HepG2 (cell line): ENCODE measurements around the gene NEK11. TPM values are rescaled to one million over a fixed set of nuclear protein-coding genes. Genes with fewer than 3 reads are reported as not detected.

Source experiments
- ATAC-seq: fragments of 200-7000 bp; cut with Tn5 transposase; 3 replicates; pipeline ENCODE4 v1.9.1; 2020; ENCODE audit warnings: mild to moderate bottlenecking, moderate library complexity
- BruUV-seq: library from RNA; stranded (reverse); fragments of 400-500 nt; replicated peaks from 2 replicates; lab custom pipeline; 2021; lab: Mats Ljungman, UMichigan
- CTCF ChIA-PET: fragments of 300-600 bp; formaldehyde crosslinking; extraction: SDS; loops from one replicate; lab custom pipeline; 2021; ENCODE audit warnings: low total read pairs, inconsistent platforms, low intra/inter-chr PET ratio; lab: Yijun Ruan, JAX
- POLR2A ChIA-PET: fragments of 350-600 bp; sonication (Branson Sonifier 250); formaldehyde crosslinking; loops from one replicate; lab custom pipeline; 2020; ENCODE audit warnings: antibody characterized with exemption, inconsistent platforms; lab: Yijun Ruan, JAX
- DNase-seq: peaks from one replicate; pipeline ENCODE4 v3.0.0-alpha.2; 2015; ENCODE audit warnings: low spot score
- FAIRE-seq: peaks from 3 replicates; lab custom pipeline; 2011; peaks lifted over from hg19 to GRCh38; lab: Jason Lieb, UNC
- H2AFZ ChIP-seq: one replicate; pipeline ENCODE4 v1.6.1; 2011; ENCODE audit warnings: low read length, inconsistent platforms
- H3K27ac ChIP-seq: fragments of 300-600 bp; 3 replicates; pipeline ENCODE4 v1.8.0; 2011; ENCODE audit warnings: mixed run types, mild to moderate bottlenecking, mixed read lengths, low read length, inconsistent platforms; ENCODE audit not compliant: insufficient read depth; ENCODE audit errors: extremely low read length
- H3K27me3 ChIP-seq, 2 experiments: fragments of 200-600 bp in 1 of 2; 2 replicates in 1 of 2; 3 replicates in 1 of 2; pipeline versions ENCODE4 v1.6.0 to v1.8.0; 2011; ENCODE audit warnings: low read length in 2 of 2, mild to moderate bottlenecking in 2 of 2, moderate library complexity in 2 of 2, inconsistent platforms in 1 of 2; ENCODE audit not compliant: insufficient read depth in 2 of 2, control insufficient read depth in 1 of 2
- H3K36me3 ChIP-seq, 2 experiments: fragments of 200-600 bp in 1 of 2; replicated peaks in 1 of 2; 2 replicates in 1 of 2; 3 replicates in 1 of 2; pipeline versions ENCODE4 v1.5.1 to v1.8.0; 2011; ENCODE audit warnings: low read length in 2 of 2, inconsistent platforms in 1 of 2; ENCODE audit not compliant: insufficient read depth in 2 of 2, control insufficient read depth in 1 of 2
- H3K4me1 ChIP-seq: 2 replicates; pipeline ENCODE4 v1.5.1; 2012; ENCODE audit warnings: low read length, inconsistent platforms; ENCODE audit not compliant: insufficient read depth
- H3K4me2 ChIP-seq: 2 replicates; pipeline ENCODE4 v1.6.0; 2011; ENCODE audit warnings: low read depth, low read length, inconsistent platforms
- H3K4me3 ChIP-seq, 3 experiments: fragments of 200-600 bp in 1 of 3; sonication (generic), shearing (Covaris generic) in 1 of 3; replicated peaks in 1 of 3; 2 replicates each; pipeline ENCODE4 v1.5.1; 2011 to 2016; ENCODE audit warnings: low read length in 3 of 3, inconsistent platforms in 2 of 3, low read depth in 2 of 3, mild to moderate bottlenecking in 2 of 3, control low read depth in 1 of 3, mixed read lengths in 1 of 3; ENCODE audit not compliant: insufficient read depth in 1 of 3
- H3K79me2 ChIP-seq: one replicate; pipeline ENCODE4 v1.6.1; 2011; ENCODE audit warnings: low read length, inconsistent platforms; ENCODE audit not compliant: insufficient read depth
- H3K9ac ChIP-seq: 2 replicates; pipeline ENCODE4 v1.6.0; 2011; ENCODE audit warnings: mild to moderate bottlenecking, low read depth, low read length, inconsistent platforms; ENCODE audit not compliant: insufficient read depth
- H3K9me3 ChIP-seq: 2 replicates; pipeline ENCODE4 v1.5.1; 2012; ENCODE audit warnings: mild to moderate bottlenecking, low read length
- H4K20me1 ChIP-seq: 2 replicates; pipeline ENCODE4 v1.6.0; 2011; ENCODE audit warnings: inconsistent platforms, mild to moderate bottlenecking, low read length, moderate library complexity; ENCODE audit not compliant: insufficient read depth
- ARNT ChIP-seq: fragments of 450-650 bp; IDR thresholded peaks from 2 replicates; pipeline ENCODE4 v1.6.1; 2017
- GATAD2A ChIP-seq: IDR thresholded peaks from 2 replicates; pipeline ENCODE4 v1.6.1; 2016
- GZF1 ChIP-seq: sonication (generic); formaldehyde crosslinking; IDR thresholded peaks from 2 replicates; pipeline ENCODE4 v1.5.1; 2020; ENCODE audit warnings: mild to moderate bottlenecking, missing genetic modification reagents
- NCOA2 ChIP-seq: sonication (generic); formaldehyde crosslinking; IDR thresholded peaks from 2 replicates; pipeline ENCODE4 v1.8.0; 2022; ENCODE audit warnings: inconsistent platforms
- NFE2 ChIP-seq: sonication (generic); formaldehyde crosslinking; IDR thresholded peaks from 2 replicates; pipeline ENCODE4 v1.4.0; 2020; ENCODE audit warnings: missing genetic modification reagents
- PAF1 ChIP-seq: IDR thresholded peaks from 2 replicates; pipeline ENCODE4 v1.6.1; 2016; ENCODE audit warnings: missing genetic modification reagents, missing compliant biosample characterization
- PHB2 ChIP-seq: fragments of 450-650 bp; IDR thresholded peaks from 2 replicates; pipeline ENCODE4 v1.6.1; 2018; ENCODE audit not compliant: partially characterized antibody
- RAD21 ChIP-seq: fragments of 450-650 bp; formaldehyde crosslinking; IDR thresholded peaks from 2 replicates; pipeline ENCODE4 v1.5.0; 2020; ENCODE audit warnings: mild to moderate bottlenecking
- REL ChIP-seq: sonication (generic); formaldehyde crosslinking; conservative IDR thresholded peaks from 2 replicates; pipeline ENCODE4 v1.8.0; 2022; ENCODE audit warnings: mild to moderate bottlenecking, missing genetic modification reagents, moderate library complexity
- SMYD3 ChIP-seq: sonication (generic); formaldehyde crosslinking; IDR thresholded peaks from 2 replicates; pipeline ENCODE4 v1.8.1; 2023; ENCODE audit warnings: mild to moderate bottlenecking, missing genetic modification reagents
- STAG1 ChIP-seq: sonication (generic); formaldehyde crosslinking; IDR thresholded peaks from 2 replicates; pipeline ENCODE4 v1.4.0; 2020; ENCODE audit warnings: missing genetic modification reagents
- ZFP36L1 ChIP-seq: sonication (generic); formaldehyde crosslinking; IDR thresholded peaks from 2 replicates; pipeline ENCODE4 v1.8.0; 2022; ENCODE audit warnings: mild to moderate bottlenecking, missing genetic modification reagents, moderate library complexity
- ZFX ChIP-seq: sonication (generic); formaldehyde crosslinking; IDR thresholded peaks from 2 replicates; pipeline ENCODE4 v1.4.0; 2020; ENCODE audit warnings: mild to moderate bottlenecking, low read depth, missing genetic modification reagents, moderate library complexity
- WGBS: methylation state at CpG from one replicate; pipeline ENCODE4 v1.1.6; 2017; ENCODE audit warnings: low lambda C conversion rate; 5-methylcytosine and 5-hydroxymethylcytosine counted together
- in situ Hi-C: cut with HindIII; loops from 2 replicates; pipeline ENCODE4 v1.10.0; 2017; ENCODE audit warnings: low pct_unique_long_range_greater_than_20kb; ENCODE audit not compliant: extremely low pct_ligation_motif_present
- intact Hi-C: fragments of 100-400 bp; cut with micrococcal nuclease; formaldehyde crosslinking; loops from one replicate; pipeline ENCODE4 v1.10.0; 2022; ENCODE audit not compliant: unreplicated experiment
- polyA plus RNA-seq, 8 experiments: library from polyadenylated mRNA; depleted of rRNA in 3 of 8; stranded (reverse) in 7 of 8; unstranded in 1 of 8; fragments of >200 nt; fragmentation: Illumina TruSeq in 4 of 8; extraction: Trizol in 4 of 8; gene quantifications; 2 replicates each; pipeline versions ENCODE4 v1.2.1 to v1.2.3, GENCODE V29; 2011 to 2016; ENCODE audit warnings: low read depth in 4 of 8, missing spikeins in 1 of 8, mixed read lengths in 1 of 8; ENCODE audit not compliant: insufficient read depth in 1 of 8
- total RNA-seq, 5 experiments: library from RNA; depleted of rRNA; stranded (reverse); fragments of >200 nt; fragmentation: Illumina TruSeq; extraction: Trizol; gene quantifications; 2 replicates each; pipeline ENCODE4 v1.2.3, GENCODE V29; 2016; ENCODE audit warnings: low read depth in 1 of 5
- TF ChIP-seq, protein P1 (sequence below): sonication (generic); formaldehyde crosslinking; IDR thresholded peaks from 2 replicates; pipeline ENCODE4 v1.5.1; 2020; ENCODE audit warnings: mild to moderate bottlenecking, moderate library complexity, missing genetic modification reagents
- TF ChIP-seq, protein P2 (sequence below): sonication (generic); formaldehyde crosslinking; IDR thresholded peaks from 2 replicates; pipeline ENCODE4 v1.4.0; 2020; ENCODE audit warnings: missing genetic modification reagents, borderline replicate concordance
- TF ChIP-seq, protein P3 (sequence below): sonication (generic); formaldehyde crosslinking; IDR thresholded peaks from 2 replicates; pipeline ENCODE4 v1.5.0; 2020; ENCODE audit warnings: missing genetic modification reagents, mild to moderate bottlenecking, borderline replicate concordance

NEK11 gene
- total and polyA plus RNA-seq, 2 of the 13 experiments (the other 11 are each of a cell fraction or from before 2014, with no cell fraction given) = 0.95 to 2.2 TPM

DNA sequence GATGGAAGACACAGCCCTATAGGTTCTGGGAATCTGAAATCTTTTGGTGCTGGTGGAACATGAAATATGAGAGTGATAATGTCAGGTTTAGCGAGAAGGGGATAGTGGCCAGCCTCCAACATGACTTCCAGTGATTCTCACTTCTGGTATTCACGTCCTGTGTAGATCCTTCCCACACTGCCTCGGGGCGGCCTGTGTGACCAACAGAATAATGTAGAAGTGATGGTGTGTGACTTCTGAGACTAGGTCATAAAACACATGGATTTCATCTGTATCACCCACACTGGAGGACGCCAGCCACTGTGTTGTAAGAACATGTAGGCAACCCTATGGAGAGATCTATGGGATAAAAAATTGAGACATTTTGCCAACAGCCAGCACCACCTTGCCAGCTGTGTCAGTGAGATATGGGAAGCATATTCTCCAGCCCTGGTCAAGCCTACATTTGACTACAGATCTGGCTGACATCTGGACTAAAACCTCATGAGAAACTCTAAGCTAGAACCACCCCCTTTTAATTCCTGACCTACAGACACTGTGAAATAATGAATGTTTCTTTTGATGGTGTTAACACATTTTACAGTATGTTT lies 329.4 kb downstream of the NEK11 start:
- ChIA-PET POLR2A (no interaction called here), CTCF (no interaction called here)
- in situ Hi-C loops (no loop called here), intact Hi-C loops (no loop called here)
- H4K20me1 ChIP-seq = no peaks in the 10 kb centered on the region
- no peak overlapping the region for H3K27ac ChIP-seq
- ATAC-seq (no peak), FAIRE-seq (no peak), DNase-seq (no peak)
- H3K9me3 ChIP-seq = no peaks in the 10 kb centered on the region
- WGBS = 31% methylated on average over 5 of the region's 5 CpGs
- H3K79me2 ChIP-seq = no peaks in the 10 kb centered on the region
- H3K36me3 ChIP-seq = no peaks in the 10 kb centered on the region
- H3K4me1 ChIP-seq = no peaks in the 10 kb centered on the region
- TF ChIP-seq GATAD2A (CRISPR knock-in tag) (no peak), ZFP36L1 (CRISPR knock-in tag) (no peak), SMYD3 (CRISPR knock-in tag) (no peak)
- TF ChIP-seq, protein P1, sequence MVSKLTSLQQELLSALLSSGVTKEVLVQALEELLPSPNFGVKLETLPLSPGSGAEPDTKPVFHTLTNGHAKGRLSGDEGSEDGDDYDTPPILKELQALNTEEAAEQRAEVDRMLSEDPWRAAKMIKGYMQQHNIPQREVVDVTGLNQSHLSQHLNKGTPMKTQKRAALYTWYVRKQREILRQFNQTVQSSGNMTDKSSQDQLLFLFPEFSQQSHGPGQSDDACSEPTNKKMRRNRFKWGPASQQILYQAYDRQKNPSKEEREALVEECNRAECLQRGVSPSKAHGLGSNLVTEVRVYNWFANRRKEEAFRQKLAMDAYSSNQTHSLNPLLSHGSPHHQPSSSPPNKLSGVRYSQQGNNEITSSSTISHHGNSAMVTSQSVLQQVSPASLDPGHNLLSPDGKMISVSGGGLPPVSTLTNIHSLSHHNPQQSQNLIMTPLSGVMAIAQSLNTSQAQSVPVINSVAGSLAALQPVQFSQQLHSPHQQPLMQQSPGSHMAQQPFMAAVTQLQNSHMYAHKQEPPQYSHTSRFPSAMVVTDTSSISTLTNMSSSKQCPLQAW (CRISPR knock-in tag) = no peak
- no peak overlapping the region for H3K9ac ChIP-seq
- no TSS peak for BruUV-seq
- H3K4me2 ChIP-seq = no peak overlapping the region
- no peak overlapping the region for H2AFZ ChIP-seq
- no peak overlapping the region for H3K4me3 ChIP-seq
- no peaks in the 10 kb centered on the region; a peak in 1 of 5 replicates for H3K27me3 ChIP-seq

DNA sequence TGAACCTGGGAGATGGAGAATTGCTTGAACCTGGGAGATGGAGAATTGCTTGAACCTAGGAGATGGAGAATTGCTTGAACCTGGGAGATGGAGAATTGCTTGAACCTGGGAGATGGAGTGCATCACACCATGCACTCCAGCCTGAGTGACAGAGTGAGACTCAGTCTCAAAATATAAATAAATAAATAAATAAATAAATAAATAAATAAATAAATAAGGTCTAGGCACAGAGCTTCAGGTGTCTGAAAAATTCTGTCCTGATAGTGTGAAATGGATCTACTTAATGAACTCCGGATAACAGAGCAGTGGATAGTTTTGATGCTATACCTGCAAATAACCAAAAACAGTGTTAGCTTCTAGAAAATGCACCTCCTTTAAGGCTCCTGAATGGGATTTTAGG lies 330.6 kb downstream of the NEK11 start:
- Histone ChIP-seq H3K79me2 (no peaks in the 10 kb centered on the region), H3K27me3 (no peaks in the 10 kb centered on the region), H3K27ac (no peak overlapping the region), H3K9me3 (no peaks in the 10 kb centered on the region), H3K4me1 (no peaks in the 10 kb centered on the region), H3K36me3 (no peaks in the 10 kb centered on the region), H3K4me3 (no peak overlapping the region), H3K9ac (no peak overlapping the region), H3K4me2 (no peak overlapping the region), H4K20me1 (no peaks in the 10 kb centered on the region), H2AFZ (no peak overlapping the region)
- intact Hi-C loops = no loop called here
- BruUV-seq = no TSS peak
- FAIRE-seq = no peak
- ATAC-seq = no peak
- in situ Hi-C loops = no loop called here
- no peak for DNase-seq
- WGBS = 0% methylated on average over 1 of the region's 1 CpG
- ChIA-PET CTCF (no interaction called here), POLR2A (no interaction called here)
- no peak for TF ChIP-seq PAF1
- TF ChIP-seq ZFX = no peak
- TF ChIP-seq ARNT = no peak
- TF ChIP-seq STAG1 = no peak
- TF ChIP-seq NCOA2 (CRISPR knock-in tag) = no peak
- no peak for TF ChIP-seq GZF1
- TF ChIP-seq, protein P2, sequence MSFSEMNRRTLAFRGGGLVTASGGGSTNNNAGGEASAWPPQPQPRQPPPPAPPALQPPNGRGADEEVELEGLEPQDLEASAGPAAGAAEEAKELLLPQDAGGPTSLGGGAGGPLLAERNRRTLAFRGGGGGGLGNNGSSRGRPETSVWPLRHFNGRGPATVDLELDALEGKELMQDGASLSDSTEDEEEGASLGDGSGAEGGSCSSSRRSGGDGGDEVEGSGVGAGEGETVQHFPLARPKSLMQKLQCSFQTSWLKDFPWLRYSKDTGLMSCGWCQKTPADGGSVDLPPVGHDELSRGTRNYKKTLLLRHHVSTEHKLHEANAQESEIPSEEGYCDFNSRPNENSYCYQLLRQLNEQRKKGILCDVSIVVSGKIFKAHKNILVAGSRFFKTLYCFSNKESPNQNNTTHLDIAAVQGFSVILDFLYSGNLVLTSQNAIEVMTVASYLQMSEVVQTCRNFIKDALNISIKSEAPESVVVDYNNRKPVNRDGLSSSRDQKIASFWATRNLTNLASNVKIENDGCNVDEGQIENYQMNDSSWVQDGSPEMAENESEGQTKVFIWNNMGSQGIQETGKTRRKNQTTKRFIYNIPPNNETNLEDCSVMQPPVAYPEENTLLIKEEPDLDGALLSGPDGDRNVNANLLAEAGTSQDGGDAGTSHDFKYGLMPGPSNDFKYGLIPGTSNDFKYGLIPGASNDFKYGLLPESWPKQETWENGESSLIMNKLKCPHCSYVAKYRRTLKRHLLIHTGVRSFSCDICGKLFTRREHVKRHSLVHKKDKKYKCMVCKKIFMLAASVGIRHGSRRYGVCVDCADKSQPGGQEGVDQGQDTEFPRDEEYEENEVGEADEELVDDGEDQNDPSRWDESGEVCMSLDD (CRISPR knock-in tag) = no peak
- TF ChIP-seq PHB2 = no peak
- no peak for TF ChIP-seq NFE2 (CRISPR knock-in tag)
- no peak for TF ChIP-seq REL (CRISPR knock-in tag)
- no peak for TF ChIP-seq ZFP36L1 (CRISPR knock-in tag)
- no peak for TF ChIP-seq RAD21 (CRISPR knock-in tag)
- TF ChIP-seq, protein P3, sequence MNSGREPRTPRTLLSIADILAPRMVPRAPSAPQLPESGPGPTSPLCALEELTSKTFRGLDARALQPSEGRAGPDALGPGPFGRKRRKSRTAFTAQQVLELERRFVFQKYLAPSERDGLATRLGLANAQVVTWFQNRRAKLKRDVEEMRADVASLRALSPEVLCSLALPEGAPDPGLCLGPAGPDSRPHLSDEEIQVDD (CRISPR knock-in tag) = no peak
